AG08395 (cell line): Measurements from ENCODE around the gene CYREN.
A peak's percentile ranks its signal among the peaks of the same experiment; 100 is the strongest.
"Not testable (repeated sequence)": the region's sequence is repeated elsewhere in the genome, so short reads cannot be mapped to it uniquely, and the experiment has no call there.

Source experiments
- DNase-seq: peaks from one replicate; pipeline ENCODE4 v3.0.0; 2012; ENCODE audit warnings: mixed read lengths, low spot score

CYREN gene

DNA sequence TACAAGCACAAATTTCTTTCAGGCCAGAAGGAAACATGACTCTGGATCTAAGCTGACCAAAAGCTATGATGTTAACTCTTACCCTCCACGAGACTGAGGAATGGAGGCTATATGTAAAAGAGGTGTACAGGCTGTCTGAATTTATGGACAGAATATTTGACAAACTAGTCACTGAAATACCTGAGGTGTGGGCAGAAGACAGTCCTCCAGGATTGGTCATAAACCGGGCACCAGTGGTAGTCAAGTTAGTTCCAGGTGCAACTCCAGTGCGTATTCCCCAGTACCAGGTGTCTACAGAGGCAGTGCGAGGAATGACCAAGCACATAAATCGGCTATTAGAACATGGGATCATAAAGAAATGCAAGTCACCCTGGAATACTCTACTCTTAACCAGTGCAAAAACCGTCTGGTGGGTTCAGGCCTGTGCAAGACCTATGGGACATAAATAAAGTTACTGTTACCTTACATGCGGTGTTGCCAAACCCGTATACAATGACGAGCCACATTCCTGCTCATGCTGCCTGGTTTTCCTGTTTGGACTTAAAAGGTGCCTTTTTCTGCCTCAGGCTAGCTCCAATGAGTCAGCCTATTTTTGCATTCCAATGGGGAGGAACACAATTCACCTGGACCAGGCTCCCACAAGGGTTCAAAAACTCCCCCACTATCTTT, 6.7 kb upstream of the CYREN start:
- DNase-seq: no peak

DNA sequence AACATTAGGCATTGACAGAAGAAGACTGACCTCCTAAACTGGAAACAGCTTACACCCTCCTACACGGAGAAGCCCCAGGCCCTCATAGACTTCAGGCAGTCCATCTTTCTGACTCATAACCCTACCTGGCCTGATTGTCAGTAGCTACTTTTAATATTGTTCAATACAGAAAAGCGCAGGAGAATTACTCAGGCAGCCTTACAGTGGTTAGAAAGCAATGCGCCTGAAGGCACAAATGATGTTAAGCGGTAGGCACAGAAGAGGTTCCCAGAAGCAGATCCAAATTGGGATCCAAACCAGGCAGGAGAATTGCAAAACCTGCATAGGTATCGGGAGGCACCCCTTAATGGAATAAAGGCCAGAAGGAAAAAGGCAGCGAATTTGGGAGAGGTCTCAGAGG, 5.4 kb upstream of the CYREN start:
- no peak for DNase-seq

DNA sequence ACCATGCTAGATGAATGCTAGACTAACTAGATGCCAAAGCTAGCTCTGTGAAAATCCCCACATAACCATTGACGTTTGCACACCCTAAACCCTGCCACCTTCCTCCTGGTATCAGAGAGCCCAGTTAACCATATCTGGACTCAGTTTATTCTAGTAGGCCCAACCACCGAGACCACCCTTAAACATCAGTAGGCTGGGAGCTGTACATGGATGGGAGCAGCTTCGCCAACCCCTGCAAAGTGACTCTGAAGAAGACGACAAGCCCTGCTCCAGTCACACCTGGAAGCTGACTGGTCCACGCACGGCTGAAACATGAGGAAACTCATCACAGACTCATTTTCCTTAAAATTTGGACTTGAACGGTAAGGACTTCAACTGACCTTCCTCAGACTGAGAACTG, 4.4 kb upstream of the CYREN start:
- DNase-seq: no peak

DNA sequence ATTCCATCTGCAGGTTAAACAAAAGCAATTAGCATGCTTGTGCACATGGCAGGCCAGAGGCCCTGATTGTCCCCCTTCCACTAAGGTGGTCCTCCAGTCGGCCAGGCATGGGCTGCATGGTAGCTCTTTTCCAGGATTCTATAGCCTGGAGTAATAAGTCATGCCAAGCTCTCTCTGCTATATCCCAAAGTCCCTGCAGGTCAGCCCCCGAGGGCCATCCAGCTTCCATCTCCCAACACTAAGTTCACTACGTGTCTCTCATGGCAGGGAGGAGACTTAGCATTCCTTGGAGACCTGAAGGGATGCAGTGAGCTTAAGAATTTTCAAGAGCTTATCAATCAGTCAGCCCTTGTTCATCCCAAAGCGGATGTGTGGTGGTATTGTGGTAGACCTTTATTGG, 3.4 kb upstream of the CYREN start:
- not testable (repeated sequence) for DNase-seq

DNA sequence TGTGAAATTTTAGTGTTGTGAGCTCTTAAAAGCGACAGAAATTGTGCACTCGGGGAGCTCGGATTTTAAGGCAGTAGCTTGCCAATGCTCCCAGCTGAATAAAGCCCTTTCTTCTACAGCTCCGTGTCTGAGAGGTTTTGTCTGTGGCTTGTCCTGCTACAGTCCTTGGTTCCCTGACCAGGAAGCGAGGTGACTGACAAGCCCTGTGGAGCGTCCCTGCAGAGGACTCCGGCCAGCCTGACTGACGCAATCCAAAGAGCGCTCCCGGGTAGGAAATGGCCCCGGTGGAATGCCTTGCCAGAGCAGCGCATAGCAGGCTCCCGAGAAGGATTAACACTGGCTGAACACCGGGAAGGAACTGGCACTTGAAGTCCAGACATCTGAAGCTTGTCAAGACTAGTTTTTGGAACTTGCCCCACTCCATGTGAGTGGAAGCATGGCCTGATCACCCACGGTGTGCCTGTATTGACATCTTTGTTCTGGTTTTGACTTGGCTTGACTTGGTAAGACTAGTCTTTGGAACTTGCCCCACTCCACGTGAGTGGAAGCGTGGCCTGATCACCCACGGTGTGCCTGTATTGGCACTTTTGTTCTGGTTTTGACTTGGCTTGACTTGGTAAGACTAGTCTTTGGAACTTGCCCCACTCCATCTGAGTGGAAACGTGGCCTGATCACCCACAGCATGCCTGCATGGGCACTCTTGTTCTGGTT, 1.2 kb upstream of the CYREN start:
- DNase-seq: peak; percentile 32

DNA sequence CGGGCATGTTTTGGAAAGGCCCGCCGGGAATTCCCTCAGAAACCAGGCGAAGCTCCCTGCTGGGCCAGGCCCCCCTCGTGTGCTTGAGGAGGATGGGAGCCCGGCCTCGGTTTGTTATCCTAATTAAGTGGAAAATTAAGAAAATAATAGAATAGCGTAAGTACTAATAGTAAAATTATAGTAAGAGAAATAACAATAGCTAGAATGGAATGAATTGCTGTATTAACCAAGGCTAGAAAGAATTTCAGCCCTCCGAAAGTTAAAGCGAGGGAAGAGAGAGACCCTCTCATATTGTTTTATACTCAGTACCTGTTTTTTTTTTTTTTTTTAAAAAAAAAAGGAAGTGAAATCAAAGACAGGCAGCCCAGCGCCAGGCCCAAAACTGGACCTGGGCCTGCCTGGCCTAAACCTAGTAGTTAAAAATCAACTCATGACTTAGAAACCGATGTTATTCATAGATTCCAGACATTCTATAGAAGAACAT, 533 bp upstream of the CYREN start:
- DNase-seq: not testable (repeated sequence)

DNA sequence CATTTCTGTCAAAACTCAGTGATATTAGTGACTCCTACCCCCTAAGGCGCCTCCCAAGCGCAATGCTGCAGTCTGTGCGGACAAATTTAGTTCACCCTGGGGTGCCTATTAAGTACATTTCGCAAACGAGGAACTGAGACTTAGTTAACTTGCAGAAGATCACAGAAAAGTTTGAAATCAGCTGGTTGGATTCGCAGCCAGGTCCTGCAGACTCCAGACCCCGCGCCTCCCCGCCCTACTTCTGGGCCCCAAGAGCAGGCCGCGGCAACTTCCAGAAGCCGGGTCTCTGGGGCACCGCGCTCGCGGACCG, 588 bp downstream of the CYREN start:
- DNase-seq: no peak

DNA sequence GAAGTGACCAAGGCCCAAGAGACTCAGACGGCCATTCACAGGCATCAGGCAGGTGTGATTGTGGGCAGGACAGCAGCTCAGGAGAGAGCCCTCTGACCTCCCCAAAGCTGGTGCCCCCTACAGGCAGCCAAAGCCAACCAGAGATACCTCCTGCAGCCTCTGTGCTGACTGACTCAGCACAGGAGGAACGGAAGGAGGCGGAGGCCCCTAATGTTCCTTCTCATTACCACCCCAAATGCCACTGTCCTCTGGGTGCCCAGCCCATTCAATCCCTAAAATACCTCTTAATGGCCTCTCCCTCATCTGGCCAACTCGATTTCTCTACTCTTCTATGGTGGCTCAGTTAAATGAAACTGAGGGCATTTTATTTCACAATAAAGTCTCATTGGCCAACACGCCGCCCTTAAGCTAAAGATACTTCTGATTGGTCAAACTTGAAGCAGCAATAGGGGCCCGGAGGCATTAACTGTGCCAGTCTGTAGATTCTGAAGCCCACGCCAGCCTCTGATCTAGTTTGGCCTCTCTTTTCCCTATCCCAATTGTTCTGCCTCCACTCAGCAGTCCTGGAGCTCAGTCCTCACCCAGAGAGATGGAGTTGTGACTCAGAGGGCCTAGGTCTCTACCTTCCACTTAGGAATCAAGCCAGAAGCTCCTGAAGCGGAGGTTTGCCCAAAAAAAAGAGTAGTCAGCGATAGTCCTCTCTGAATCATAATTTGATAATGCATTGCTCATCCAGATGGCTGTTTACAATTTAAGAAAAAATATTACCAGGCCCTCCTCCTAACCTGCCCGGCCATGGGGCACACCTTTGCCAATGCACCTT, 1.2 kb downstream of the CYREN start:
- DNase-seq: no peak

DNA sequence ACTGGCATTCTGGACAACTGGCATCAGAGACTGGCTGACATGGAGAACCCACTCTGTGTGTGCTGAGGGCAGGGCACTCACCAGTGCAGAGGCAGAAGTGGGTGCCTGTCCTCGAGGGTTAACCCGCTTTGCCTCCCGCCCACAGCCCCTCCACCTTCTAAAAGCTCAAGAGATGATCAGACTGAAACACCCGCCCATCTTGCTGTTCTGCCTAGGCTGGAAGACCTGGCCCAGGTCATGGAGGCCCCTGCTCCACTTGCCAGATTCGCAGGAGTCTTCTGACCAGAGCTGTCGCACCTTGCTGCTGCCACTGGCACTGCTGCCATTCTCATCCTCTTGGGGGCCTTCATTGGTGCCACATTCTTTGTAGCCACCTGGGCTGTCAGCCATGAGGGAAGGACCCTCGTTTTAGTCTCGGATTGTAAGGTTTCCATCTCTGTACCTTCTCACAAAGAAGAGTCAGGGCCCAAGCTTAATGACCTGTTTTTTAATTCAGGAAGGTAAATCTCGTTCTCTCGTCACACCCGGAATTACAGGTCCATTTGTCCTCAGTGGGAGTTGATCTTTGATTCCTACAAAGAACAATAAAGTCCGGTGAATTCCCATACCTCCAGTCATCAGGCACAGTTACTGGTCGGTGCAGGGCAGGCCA, 1.9 kb downstream of the CYREN start:
- no peak for DNase-seq

DNA sequence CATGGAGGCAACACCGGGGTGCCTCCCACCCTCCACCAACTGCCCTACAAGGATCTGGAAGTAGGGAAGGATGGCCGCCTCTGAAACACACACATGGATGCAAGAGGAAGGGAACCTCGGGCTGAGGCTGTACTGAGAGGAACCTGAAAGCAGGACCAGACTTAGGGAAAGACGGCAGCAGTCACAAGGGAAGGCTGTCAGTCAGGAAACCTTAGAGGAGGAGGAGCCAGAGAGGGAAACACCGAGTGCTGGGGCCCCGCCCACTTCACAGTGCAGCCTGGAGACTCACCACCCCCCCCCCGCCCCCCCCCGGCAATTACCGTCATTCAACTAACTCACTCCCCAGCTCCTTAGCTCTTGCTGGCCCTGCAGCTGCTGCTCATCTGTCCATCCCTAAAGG, 2.5 kb downstream of the CYREN start:
- DNase-seq: no peak

DNA sequence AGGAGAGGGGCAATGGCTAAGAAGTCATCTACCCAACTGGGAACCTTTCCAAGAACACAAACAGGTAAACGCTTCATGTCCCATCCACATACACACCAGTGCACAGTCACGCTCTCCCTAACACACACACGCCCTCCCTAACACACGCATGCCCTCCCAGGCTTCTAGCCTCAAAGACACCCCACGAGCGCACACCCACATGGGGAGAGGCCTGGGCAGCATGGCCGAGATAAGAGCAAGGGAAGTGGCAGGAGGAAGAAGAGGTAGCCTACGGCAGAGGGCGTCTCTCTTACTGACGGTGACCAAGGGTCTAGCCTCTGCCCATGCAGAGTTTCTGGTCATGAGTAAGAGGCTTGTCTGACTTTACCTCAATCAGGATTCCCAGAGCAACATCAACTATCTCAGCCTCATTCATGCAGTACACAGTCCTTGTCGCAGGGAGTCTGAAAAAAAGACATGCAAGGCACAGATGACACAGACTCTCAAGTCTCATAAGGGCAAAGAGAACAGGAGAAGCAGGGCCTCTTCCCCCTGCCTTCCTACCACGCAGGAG, 3.1 kb downstream of the CYREN start:
- DNase-seq: no peak

DNA sequence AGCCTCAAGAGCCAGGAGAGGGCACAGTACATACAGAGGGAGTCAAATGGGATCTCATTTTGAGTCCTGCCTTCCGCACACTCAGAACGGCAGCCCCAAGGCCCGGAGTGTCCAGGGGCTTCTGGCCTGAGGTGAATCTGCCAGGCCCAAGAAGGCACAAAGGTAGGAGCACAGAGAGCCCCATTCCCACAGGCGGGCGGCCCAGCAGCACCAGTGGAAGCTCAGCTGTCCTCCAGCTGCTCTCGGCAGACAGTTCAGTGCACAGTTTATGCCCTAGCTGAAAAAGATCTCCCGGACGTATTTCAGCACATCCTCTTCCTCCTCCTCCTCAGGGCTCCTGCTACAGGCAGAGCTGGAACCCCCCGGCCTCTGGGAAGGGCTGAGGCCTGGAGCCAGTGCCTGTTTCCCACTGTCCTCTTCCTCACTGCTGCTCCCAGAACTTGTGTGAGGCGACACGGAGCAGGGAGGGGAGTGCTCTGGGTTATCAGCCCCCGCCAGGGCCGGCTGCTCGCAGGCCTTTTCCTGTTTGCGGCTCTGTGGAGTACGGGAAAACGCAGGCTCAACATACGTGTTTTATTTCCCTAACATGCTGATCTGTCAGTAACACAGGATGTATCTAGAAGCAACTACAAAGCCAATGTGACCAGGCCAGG, 4.0 kb downstream of the CYREN start:
- DNase-seq: no peak

DNA sequence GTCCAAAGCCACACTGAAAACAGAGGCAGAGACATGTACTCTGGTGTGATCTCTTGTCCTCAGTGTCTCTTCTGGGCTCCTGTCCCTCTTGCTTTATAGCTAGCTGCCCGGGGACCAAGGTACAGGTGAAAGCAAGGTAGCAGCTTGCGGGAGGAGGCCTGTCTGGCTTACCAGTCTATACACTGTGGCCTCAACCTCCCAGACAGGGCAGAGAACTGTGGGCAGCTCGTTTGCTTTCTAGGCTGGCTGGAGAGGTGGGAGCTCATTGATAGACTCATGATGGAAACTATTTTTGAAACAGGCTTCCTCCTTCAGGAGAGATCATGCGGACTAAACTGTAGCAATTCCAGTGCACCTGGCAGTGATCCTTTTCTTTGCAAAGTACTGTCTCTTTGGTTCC, 4.6 kb downstream of the CYREN start:
- no peak for DNase-seq

DNA sequence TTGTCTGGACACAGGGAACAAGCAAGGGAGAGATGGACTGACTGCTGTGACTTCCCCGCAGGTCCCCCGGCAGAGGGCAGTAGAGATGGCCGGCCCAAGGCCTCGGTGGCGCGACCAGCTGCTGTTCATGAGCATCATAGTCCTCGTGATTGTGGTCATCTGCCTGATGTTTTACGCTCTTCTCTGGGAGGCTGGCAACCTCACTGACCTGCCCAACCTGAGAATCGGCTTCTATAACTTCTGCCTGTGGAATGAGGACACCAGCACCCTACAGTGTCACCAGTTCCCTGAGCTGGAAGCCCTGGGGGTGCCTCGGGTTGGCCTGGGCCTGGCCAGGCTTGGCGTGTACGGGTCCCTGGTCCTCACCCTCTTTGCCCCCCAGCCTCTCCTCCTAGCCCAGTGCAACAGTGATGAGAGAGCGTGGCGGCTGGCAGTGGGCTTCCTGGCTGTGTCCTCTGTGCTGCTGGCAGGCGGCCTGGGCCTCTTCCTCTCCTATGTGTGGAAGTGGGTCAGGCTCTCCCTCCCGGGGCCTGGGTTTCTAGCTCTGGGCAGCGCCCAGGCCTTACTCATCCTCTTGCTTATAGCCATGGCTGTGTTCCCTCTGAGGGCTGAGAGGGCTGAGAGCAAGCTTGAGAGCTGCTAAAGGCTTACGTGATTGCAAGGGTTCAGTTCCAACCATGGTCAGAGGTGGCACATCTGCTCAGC, 6.0 kb downstream of the CYREN start:
- DNase-seq: no peak

DNA sequence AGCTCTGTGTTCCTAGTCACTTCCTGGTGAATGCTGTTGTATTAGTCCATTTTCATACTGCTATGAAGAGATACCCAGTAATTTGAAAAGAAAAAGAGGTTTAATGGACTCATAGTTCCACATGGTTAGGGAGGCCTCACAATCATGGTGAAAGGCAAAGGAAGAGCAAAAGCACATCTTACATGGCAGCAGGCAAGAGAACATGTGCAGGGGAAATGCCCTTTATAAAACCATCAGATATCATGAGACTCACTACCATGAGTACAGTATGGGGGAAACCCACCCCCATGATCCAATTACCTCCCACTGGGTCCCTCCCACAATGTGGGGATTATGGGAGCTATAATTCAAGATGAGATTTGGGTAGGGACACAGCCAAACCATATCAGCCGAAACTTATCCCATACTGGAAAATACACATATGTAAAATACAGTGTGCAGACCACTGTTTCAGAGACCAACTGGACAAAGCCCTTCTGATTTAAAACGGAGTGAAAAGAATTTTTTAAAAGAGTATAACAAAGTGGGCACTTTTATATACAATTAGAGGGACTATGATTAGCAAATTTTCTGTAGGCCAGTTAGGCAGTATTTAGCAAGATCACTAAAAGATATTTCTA, 8.0 kb downstream of the CYREN start:
- DNase-seq: no peak

DNA sequence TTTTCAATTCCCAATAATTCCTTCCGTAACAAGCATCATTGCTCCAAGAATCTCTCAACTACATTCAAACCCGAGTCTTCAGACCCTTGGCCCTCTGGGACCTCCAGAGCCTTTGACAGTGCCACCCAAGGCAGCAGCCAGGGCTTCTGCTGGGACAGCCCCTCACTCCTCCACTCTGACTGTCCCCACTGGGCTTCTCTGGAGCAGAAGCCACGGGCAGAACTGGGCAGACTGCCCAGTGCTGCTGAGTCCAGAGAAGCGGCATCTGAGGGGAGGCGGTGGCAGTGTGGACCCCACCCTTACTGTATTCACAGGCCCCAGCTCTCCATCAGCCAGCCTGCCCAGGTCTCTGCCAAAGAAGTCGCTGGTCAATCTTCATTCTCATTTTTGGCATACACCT, 8.8 kb downstream of the CYREN start:
- DNase-seq: no peak

DNA sequence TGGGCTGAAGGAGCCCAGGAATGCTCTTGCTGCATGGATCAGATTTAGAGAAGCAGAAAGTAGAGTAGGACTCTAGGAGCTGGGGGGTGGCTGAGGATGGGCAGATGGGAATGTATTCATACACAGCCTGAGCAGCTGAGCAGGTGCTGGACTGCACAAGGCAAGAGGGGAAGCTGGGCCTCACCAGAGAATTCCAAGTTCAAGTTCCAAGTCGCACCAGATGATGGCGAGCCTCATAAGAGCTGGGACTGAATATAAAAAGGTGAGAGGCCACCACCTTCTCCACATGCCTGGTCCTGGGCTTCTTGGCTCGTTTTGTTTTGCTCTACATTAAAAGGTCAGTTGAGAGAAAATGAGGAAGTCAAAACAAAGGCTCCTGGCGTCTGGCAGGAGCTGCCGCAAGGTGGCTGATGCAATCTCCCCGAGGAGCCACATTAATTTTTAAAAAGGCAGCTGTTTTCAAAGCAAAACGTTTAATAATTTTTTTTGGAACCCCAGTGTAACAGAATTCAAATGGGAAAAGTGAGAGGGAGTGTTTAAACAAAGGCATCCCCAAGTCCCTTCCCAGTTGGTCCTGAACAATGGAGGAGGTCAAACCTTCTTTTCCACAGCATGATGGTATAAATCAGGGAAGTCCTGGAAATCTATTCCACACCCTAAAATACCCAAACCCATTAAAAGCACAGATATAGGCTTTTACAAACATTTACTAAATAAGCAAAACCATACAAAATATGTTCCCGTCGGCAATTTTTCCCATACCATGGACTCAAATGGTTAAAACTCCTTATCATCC, 9.5 kb downstream of the CYREN start:
- DNase-seq: no peak

DNA sequence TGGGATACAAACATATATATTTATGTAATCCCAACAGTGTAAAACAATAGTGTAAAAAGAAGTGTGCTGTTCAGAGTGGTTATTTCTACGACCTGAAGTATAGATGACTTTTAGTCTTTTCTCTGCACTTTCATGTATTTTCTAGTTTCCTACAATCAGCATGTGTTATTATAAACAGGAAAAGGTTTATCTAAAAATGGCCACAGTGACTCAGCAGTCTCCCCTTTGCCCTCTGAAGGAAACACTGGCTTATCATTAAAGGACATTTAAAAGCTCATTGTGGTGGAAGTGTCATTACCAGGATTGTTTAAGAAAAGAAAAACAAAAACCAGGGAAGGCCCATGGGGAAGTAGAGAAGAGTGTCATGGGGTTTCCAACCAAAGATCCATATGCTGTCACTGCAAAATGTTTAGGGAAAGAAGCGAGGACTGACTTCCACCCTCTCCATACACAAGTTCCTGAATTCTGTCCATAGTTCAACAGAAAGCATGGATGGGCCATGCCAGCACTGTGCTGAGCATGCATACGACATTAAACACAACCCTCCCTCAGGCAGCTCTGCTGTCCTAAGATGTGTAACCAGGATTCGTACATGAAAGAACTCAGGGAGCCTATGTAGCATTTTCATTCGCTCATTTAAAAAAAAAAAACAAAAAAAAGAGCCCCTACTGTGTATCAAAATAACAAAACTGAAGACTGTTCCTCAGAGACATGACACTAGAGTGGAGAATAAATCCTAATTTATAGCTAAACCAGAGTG, 10.2 kb downstream of the CYREN start:
- no peak for DNase-seq
